CD1c-positive myeloid dendritic cell (primary cell): Measurements from ENCODE around the gene PRKAB1.

Experiments used
- DNase-seq: peaks from one replicate; pipeline ENCODE4 v3.0.0-alpha.2; 2016; ENCODE audit errors: extremely low spot score

PRKAB1 gene

GRCh38 chr12:119711693-119712092 is 43.8 kb downstream of the PRKAB1 start:
- DNase-seq: no peak

- DNase-seq: no peak
Observed at GRCh38 chr12:119712721-119713120, 44.8 kb downstream of the PRKAB1 start.

GRCh38 chr12:119713551-119714031 is 45.7 kb downstream of the PRKAB1 start:
- DNase-seq: no peak

- no peak for DNase-seq
Observed at GRCh38 chr12:119714614-119715267, 46.8 kb downstream of the PRKAB1 start.

DNA sequence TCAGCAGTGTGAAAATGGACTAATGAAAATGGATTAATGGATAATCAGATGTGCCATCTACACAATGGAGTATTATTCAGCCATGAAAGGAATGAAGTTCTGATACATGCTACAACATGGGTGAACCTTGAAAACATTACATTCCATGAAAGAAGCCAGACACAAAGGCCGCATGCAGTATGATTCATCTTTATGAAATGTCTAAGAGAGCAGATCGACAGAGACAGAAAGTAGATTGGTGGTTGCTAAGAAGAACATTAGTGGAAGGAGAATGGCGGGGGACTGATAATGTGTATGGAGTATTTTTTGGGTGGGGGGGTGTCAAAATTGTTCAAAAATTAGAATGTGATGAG is 47.3 kb downstream of the PRKAB1 start:
- no peak for DNase-seq

- no peak for DNase-seq
Observed at GRCh38 chr12:119718141-119718540, 50.2 kb downstream of the PRKAB1 start.

DNA sequence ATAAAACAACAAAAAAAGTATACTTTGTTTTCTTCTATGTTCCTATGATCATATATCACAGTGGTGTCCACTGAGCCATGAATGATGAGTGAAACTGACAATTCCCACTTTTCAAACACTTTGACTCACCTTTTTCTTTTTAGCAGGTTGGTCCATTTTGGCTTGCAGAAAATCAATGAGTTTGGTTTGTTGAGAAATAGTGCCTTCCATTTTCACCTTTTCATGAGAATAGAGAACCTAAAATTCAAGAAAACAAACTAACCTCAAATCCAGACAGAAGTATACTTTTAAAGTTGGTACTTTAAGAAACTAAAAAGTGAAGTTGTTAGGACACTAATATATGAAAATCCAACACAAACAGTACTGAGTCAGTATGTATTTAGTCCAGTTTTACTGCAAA is 52.4 kb downstream of the PRKAB1 start:
- DNase-seq: no peak

DNA sequence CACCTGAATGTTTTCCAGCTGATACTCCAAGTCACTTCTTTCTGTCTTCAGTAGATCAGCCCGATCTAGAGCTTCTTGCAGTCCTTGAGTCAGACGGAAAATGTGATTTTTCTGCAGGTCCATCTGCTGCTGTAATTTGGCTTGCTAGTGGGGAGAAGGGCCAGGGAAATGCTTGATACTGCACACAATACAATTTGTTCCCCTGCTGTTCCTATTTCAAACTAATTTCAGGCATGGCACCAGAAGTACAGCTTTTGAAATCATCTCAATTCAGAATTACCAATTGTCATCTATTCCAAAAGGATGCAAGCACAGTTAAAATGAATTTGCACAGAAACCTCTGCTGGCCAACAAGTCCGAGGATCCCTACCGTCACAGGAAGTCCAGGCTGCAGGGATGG is 53.4 kb downstream of the PRKAB1 start:
- DNase-seq: no peak

- no peak for DNase-seq
Observed at GRCh38 chr12:119725523-119725922, 57.6 kb downstream of the PRKAB1 start.

DNA sequence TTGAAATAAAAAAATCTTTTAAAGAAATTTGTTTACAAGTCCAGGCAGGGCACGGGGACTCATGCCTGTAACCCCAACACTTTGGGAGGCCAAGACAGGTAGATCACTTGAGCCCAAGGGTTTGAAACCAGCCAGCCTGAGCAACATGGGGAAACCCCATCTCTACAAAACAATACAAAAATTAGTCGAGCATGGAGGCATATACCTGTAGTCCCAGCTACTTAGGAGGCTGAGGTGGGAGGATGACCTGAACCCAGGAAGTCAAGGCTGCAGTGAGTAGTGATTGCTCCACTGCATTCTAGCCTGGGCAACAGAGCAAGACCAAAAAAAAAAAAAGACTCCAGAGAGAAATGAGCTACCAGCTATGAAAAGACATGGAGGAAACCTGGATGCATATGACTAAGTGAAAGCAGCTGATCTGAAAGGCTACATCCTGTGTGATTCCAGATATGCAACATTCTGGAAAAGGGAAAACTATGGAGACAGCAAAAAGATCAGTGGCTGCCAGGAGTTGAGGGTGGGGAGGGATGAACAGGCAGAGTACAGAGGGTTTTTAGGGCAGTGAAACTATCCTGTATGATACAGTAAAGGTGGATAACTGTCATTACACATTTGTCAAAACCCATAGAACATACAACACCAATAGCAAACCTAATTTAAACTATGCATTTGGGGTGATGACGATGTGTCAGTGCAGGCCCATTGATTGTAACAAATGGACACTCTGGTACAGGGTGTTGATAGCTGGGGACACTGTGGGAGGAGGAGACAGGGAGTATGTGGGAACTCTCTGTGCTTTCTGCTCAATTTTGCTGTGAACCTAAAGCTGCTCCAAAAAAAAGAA is 59.9 kb downstream of the PRKAB1 start:
- DNase-seq: no peak

- DNase-seq: no peak
Observed at GRCh38 chr12:119728444-119728745, 60.5 kb downstream of the PRKAB1 start.

DNA sequence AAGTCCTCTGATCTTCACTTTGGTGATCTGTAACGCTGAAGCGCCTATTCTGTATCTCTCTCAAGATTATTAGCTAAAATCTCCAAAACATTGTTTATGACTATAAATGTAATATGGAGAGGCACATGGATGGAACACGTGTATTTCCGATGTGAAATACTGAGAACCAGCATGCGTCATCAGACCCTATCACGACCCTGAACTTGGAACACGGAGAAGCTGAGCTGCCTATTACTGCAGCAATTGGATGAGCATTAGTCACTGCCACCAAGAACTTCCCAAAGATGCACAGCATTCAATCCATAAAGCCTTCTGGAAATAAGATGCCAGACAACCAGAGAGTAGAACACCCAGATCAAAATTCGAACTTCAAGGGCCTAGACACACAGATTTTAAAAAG is 61.9 kb downstream of the PRKAB1 start:
- no peak for DNase-seq

- no peak for DNase-seq
Observed at GRCh38 chr12:119730381-119730780, 62.4 kb downstream of the PRKAB1 start.
